Karpas-422 (cell line): ENCODE data around the gene BBOF1. TPM values are rescaled to one million over a fixed set of nuclear protein-coding genes. Genes with fewer than 3 reads are reported as not detected.

Experiments
- small RNA-seq: library from RNA; depleted of rRNA; stranded (forward); fragments of <200 nt; gene quantifications from one replicate; pipeline ENCODE3, GENCODE V24; 2014
- total RNA-seq: library from RNA; depleted of rRNA; stranded (reverse); fragments of >200 nt; shearing (Covaris generic); gene quantifications from 2 replicates; pipeline ENCODE4 v1.2.3, GENCODE V29; 2014; ENCODE audit warnings: low replicate concordance; rRNA removed

The BBOF1 gene
- total RNA-seq, 1 experiment from 2014 or later = 6.1 TPM

Small RNAs within 50 kb of the gene (small RNA-seq; reads per million reads assigned to genes)
- gene AC005480.2 = not detected

Other genes with a start within 250 kb of the BBOF1 start
- gene PTGR2, start 167.5 kb upstream of the BBOF1 start, total RNA-seq = 10.0 and 11.3 TPM in 2 replicates
- gene ZNF410, start 132.5 kb upstream of the BBOF1 start, total RNA-seq = 63.5 and 73.8 TPM in 2 replicates
- 4.1 and 5.8 TPM in 2 replicates for gene FAM161B, start 69.3 kb upstream of the BBOF1 start, total RNA-seq
- 45.2 and 48.8 TPM in 2 replicates for gene COQ6, start 69.0 kb upstream of the BBOF1 start, total RNA-seq
- gene ENTPD5, start 61 bp upstream of the BBOF1 start, total RNA-seq = 22.3 and 26.3 TPM in 2 replicates
- 24.2 and 43.0 TPM in 2 replicates for gene ALDH6A1, start 65.1 kb downstream of the BBOF1 start, total RNA-seq
- 17.1 and 34.0 TPM in 2 replicates for gene LIN52, start 65.6 kb downstream of the BBOF1 start, total RNA-seq
- not detected in 2 replicates for gene VSX2, start 220.1 kb downstream of the BBOF1 start, total RNA-seq